Hepatocyte (in vitro differentiated cells): Measurements from ENCODE around the gene NPDC1.

ENCODE experiments used
- CTCF ChIP-seq: fragments of 200-600 bp; sonication (generic); IDR thresholded peaks from 2 replicates; pipeline ENCODE4 v1.5.1; 2016; ENCODE audit warnings: antibody characterized with exemption, mild to moderate bottlenecking; ENCODE audit not compliant: poor library complexity
- EZH2 ChIP-seq: fragments of 200-600 bp; sonication (generic); IDR thresholded peaks from 2 replicates; pipeline ENCODE4 v1.6.1; 2016; ENCODE audit warnings: antibody characterized with exemption, mild to moderate bottlenecking, borderline replicate concordance
- EZH2phosphoT487 ChIP-seq: fragments of 200-600 bp; sonication (generic); IDR thresholded peaks from one replicate; pipeline ENCODE4 v1.6.1; 2018; ENCODE audit warnings: antibody characterized with exemption, mild to moderate bottlenecking, low read depth, moderate library complexity; ENCODE audit not compliant: unreplicated experiment, severe bottlenecking

GRCh38 chr9:137056739-137057415 lies 10.9 kb upstream of the NPDC1 start:
- TF ChIP-seq CTCF (no peak), EZH2phosphoT487 (no peak), EZH2 (no peak)
